Measurements from ENCODE around the gene OR13J1.

OR13J1 gene

GRCh38 chr9:35856882-35857281, 13.3 kb downstream of the OR13J1 start:
- DNase-seq, result no peak

- DNase-seq, result no peak
Observed at GRCh38 chr9:35856206-35856605, 14.0 kb downstream of the OR13J1 start.

GRCh38 chr9:35854091-35854762, 16.0 kb downstream of the OR13J1 start:
- DNase-seq, result no peak

- no peak for DNase-seq
Observed at GRCh38 chr9:35852876-35853865, 17.0 kb downstream of the OR13J1 start.

- DNase-seq, result no peak
Observed at GRCh38 chr9:35852267-35852815, 17.9 kb downstream of the OR13J1 start.

- no peak for DNase-seq
Observed at GRCh38 chr9:35847792-35848572, 22.2 kb downstream of the OR13J1 start.

GRCh38 chr9:35845824-35846771, 24.1 kb downstream of the OR13J1 start:
- no peak for DNase-seq

GRCh38 chr9:35844628-35845270, 25.5 kb downstream of the OR13J1 start:
- DNase-seq, result peak; percentile 93 to 96

- DNase-seq, result peak; percentile 51 to 63
Observed at GRCh38 chr9:35842795-35843194, 27.4 kb downstream of the OR13J1 start.

- DNase-seq, result peak; percentile 39
Observed at GRCh38 chr9:35842020-35842745, 28.0 kb downstream of the OR13J1 start.

GRCh38 chr9:35841645-35841900, 28.6 kb downstream of the OR13J1 start:
- no peak for DNase-seq

- no peak for DNase-seq
Observed at GRCh38 chr9:35840881-35841644, 29.1 kb downstream of the OR13J1 start.

- DNase-seq, result no peak
Observed at GRCh38 chr9:35839926-35840325, 30.3 kb downstream of the OR13J1 start.

GRCh38 chr9:35836595-35836994, 33.6 kb downstream of the OR13J1 start:
- DNase-seq, result no peak

GRCh38 chr9:35835766-35836165, 34.4 kb downstream of the OR13J1 start:
- no peak for DNase-seq

- no peak for DNase-seq
Observed at GRCh38 chr9:35835216-35835632, 35.0 kb downstream of the OR13J1 start.

GRCh38 chr9:35834260-35835215, 35.7 kb downstream of the OR13J1 start:
- DNase-seq, result no peak

GRCh38 chr9:35832814-35833213, 37.4 kb downstream of the OR13J1 start:
- no peak for DNase-seq

- DNase-seq, result no peak
Observed at GRCh38 chr9:35831040-35831439, 39.2 kb downstream of the OR13J1 start.

Measured in inflammatory macrophage treated with lipopolysaccharide for 1 hour (primary cell).